Stomach (tissue), 4 donors: ENCODE data around the gene CTSW.
"Not testable (repeated sequence)": the region's sequence is repeated elsewhere in the genome, so short reads cannot be mapped to it uniquely, and the experiment has no call there.

Source experiments
- POLR2AphosphoS5 ChIP-seq, 3 donors: sonication (generic); formaldehyde crosslinking; IDR thresholded peaks; one replicate each; pipeline ENCODE4 v1.6.1; 2016; ENCODE audit warnings: antibody characterized with exemption in 3 of 3
- TF ChIP-seq, protein P1 (sequence below), 7 experiments: fragments of 450-650 bp in 4 of 7; fragments of 200-600 bp in 3 of 7; sonication (generic) in 3 of 7; IDR thresholded peaks; one replicate each; pipeline ENCODE4 v1.5.1; 2016 to 2019; ENCODE audit warnings: antibody characterized with exemption in 7 of 7, control low read depth in 2 of 7, mild to moderate bottlenecking in 1 of 7

- TF ChIP-seq, protein P1, sequence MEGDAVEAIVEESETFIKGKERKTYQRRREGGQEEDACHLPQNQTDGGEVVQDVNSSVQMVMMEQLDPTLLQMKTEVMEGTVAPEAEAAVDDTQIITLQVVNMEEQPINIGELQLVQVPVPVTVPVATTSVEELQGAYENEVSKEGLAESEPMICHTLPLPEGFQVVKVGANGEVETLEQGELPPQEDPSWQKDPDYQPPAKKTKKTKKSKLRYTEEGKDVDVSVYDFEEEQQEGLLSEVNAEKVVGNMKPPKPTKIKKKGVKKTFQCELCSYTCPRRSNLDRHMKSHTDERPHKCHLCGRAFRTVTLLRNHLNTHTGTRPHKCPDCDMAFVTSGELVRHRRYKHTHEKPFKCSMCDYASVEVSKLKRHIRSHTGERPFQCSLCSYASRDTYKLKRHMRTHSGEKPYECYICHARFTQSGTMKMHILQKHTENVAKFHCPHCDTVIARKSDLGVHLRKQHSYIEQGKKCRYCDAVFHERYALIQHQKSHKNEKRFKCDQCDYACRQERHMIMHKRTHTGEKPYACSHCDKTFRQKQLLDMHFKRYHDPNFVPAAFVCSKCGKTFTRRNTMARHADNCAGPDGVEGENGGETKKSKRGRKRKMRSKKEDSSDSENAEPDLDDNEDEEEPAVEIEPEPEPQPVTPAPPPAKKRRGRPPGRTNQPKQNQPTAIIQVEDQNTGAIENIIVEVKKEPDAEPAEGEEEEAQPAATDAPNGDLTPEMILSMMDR (IDR thresholded peaks at IDR 0.05), result not testable (repeated sequence)
- not testable (repeated sequence) for TF ChIP-seq POLR2AphosphoS5 (IDR thresholded peaks at IDR 0.05)
Measured at GRCh38 chr11:65832231-65832630, 47.4 kb upstream of the CTSW start.
